Vein endothelial cell (primary cell): ENCODE measurements around the gene CACNA1D. TPM values are rescaled to one million over a fixed set of nuclear protein-coding genes. Genes with fewer than 3 reads are reported as not detected.

ENCODE experiments used
- small RNA-seq: library from RNA; depleted of rRNA; stranded (forward); fragments of <200 nt; gene quantifications from one replicate; pipeline ENCODE3, GENCODE V24; 2012
- total RNA-seq: library from RNA; depleted of rRNA; stranded (reverse); fragments of >200 nt; gene quantifications from 2 replicates; pipeline ENCODE4 v1.2.3, GENCODE V29; 2012

Gene CACNA1D
- total RNA-seq = not detected in 2 replicates

DNA sequence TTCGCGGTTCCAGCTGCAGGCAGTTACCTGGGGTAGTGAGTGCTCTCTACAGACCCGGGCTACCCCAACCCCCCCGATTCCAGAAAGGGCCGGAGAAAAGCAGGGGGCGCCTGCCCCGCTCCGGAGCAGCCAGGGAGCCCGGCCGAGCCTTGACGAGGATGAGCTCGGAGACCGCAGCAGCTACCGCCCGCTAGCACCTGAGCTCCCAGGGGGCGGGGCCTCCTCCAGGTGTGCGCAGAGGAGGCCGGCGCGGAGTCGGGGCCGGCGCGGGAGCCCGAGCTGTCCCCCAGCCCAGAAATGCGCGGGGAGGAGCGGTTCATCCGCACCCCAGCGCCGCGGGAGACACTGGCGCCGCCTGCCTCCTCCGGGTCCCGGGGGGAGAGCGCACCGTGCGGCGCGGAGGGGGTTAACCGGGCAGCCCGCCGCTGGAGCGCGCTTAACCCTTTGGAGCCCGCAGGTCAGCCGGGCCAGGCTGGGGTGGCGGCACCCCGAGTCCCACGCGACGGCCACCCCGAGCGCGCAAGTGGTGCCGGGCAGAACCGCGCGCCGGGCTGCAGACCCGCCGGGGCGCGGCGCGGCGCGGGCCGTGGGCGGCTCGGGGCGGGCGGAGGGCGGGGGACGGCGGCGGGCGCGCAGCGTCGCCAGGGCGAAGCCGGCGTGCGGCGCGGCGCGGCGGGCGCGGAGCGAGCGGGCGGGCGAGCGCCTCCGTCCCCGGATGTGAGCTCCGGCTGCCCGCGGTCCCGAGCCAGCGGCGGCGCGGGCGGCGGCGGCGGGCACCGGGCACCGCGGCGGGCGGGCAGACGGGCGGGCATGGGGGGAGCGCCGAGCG lies at the start of gene CACNA1D:
Gene CACNA1D, plus strand, starts transcription at position 649 of the 829 bp plus-strand sequence. CDS start 556 bp downstream, outside the sequence.

DNA sequence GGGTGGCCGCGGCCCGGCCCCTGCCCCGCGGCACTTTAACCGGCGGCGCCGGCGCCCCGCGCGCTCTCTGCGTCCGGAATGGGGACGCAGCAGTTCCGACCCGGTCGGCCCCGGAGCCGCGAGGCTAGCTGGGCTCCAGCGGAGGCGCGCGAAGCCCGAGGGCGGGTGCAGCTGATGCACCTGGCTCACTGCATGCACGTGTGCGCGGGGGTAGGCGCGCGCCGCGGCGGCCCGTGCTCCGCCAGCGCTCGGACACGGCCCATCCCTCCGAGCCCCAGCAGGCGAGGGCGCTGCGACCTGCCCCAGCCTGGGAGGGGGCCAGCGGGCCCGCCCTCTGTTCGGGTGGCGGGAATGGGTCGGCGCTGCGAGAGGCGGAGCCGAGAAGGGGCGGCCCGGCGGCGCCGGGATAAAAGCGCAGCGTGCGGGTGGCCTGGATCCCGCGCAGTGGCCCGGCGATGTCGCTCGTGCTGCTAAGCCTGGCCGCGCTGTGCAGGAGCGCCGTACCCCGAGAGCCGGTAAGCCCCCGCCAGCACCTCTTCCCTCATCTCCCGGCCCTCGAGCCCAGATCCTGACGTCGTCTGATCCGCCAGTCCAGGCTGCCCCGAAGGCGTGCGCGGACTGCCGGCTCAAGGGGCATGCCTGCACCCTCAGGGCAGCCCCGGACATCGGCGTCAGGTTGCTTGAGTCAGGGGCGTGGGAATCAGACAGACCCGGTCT lies 351.9 kb downstream of the CACNA1D start, which contains the start of the genes CHDH and IL17RB:
Gene CHDH, minus strand, starts transcription at position 286 of the 717 bp plus-strand sequence. CDS start 22,411 bp downstream, outside the sequence.
Gene IL17RB, plus strand, starts transcription at position 435 of the 717 bp plus-strand sequence. Its CDS starts 21 bp downstream, at position 456.

Small RNA genes lying within 50 kb of the gene (small RNA-seq; reads per million reads assigned to genes)
- gene AC012467.1 (not detected), gene RF00154 (5.4 reads per million, percentile 93 among the genes with 10 or more reads in this experiment)

Other genes starting within 250 kb of the CACNA1D start
- gene TKT, start 238.6 kb upstream of the CACNA1D start, total RNA-seq = 413 and 477 TPM in 2 replicates
- 26.0 and 31.0 TPM in 2 replicates for gene DCP1A, start 147.1 kb upstream of the CACNA1D start, total RNA-seq